Subcutaneous abdominal adipose tissue (tissue), 5 donors: Measurements from ENCODE around the gene RACGAP1.

Experiments used
- H3K27ac ChIP-seq: one replicate; pipeline ENCODE4 v1.7.0; 2013; ENCODE audit warnings: low read depth, mild to moderate bottlenecking, inconsistent platforms, low read length, moderate library complexity
- H3K27me3 ChIP-seq, 5 donors: one replicate each; pipeline ENCODE4 v1.7.0; 2013; ENCODE audit warnings: low read length in 5 of 5, inconsistent platforms in 1 of 5; ENCODE audit not compliant: control insufficient read depth in 5 of 5, insufficient read depth in 4 of 5
- H3K36me3 ChIP-seq, 5 donors: one replicate each; pipeline ENCODE4 v1.7.0; 2013; ENCODE audit warnings: low read length in 5 of 5; ENCODE audit not compliant: control insufficient read depth in 5 of 5, insufficient read depth in 5 of 5
- H3K4me1 ChIP-seq, 5 donors: one replicate each; pipeline ENCODE4 v1.7.0; 2013; ENCODE audit warnings: low read length in 5 of 5, mild to moderate bottlenecking in 3 of 5, moderate library complexity in 1 of 5; ENCODE audit not compliant: control insufficient read depth in 5 of 5, insufficient read depth in 5 of 5
- H3K4me3 ChIP-seq, 5 donors: one replicate each; pipeline ENCODE4 v1.7.0; 2013; ENCODE audit warnings: low read length in 5 of 5, low read depth in 1 of 5
- H3K9ac ChIP-seq, 5 donors: one replicate each; pipeline ENCODE4 v1.7.0; 2013; ENCODE audit warnings: low read length in 5 of 5, mild to moderate bottlenecking in 4 of 5, moderate library complexity in 3 of 5
- H3K9me3 ChIP-seq, 5 donors: one replicate each; pipeline ENCODE4 v1.7.0; 2013; ENCODE audit warnings: low read length in 5 of 5; ENCODE audit not compliant: control insufficient read depth in 5 of 5
- donor health status: healthy.
- donor health status: healthy.
- donor health status: healthy.
- donor health status: healthy.
- donor health status: healthy.

RACGAP1 gene

GRCh38 chr12:49982246-49983087 is 42.8 kb downstream of the RACGAP1 start:
- no peak overlapping the region for H3K4me3 ChIP-seq

DNA sequence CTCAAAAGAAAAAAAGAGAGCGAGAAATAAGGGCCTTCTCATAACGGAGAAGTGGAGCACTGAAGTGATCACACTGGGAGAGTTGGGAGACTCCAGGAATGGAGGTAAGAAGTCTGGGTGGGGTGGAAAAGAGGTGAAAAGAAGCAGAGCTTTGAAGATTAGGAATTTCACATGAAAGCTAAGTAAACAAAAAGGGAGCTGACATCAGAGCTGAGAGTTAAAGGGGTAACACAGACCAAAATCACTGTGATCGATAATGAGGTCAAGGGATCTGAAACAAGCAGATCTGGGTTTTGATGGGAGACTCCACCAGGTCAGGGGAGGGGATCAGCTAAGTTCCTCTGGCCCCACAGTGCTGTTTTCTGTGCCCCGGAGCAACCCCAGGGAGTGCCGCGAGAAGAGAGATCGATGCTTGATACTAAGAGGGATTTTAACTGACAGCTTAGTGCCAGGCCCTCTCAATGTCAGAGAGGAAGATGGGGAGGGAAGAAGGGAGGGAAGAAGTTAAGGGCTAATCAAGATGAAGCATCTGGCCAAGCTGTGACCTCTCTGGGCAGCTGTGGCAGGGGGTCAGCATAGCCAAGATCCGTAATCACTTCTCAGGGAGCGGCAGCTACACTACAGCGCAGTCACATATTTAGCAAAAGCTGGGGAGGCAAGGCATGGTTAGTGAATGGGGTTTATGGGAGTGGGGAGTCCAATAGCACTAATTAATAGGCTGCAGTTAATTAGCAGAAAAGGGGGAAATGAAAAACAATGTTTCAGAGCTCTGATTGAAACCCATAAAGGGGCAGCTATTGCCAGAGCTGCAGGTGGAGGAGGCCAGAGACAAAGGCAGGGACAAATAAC is 44.6 kb downstream of the RACGAP1 start:
- Histone ChIP-seq H3K4me3 (no peak overlapping the region), H3K27me3 (peaks cover 0 to 9% (median 3%) of the 10 kb centered on the region in 5 donors), H3K9me3 (no peaks in the 10 kb centered on the region), H3K27ac (no peak overlapping the region), H3K4me1 (peaks cover 0 to 9% (median 2%) of the 10 kb centered on the region in 5 donors), H3K36me3 (no peaks in the 10 kb centered on the region), H3K9ac (no peak overlapping the region)

More at GRCh38 chr12:49982246-49983087, 42.8 kb downstream of the RACGAP1 start:
- H3K9ac ChIP-seq = no peak overlapping the region
- peaks cover 0 to 9% (median 0%) of the 10 kb centered on the region in 5 donors for H3K27me3 ChIP-seq
- H3K9me3 ChIP-seq = no peaks in the 10 kb centered on the region
- H3K4me1 ChIP-seq = peaks cover 0 to 9% (median 2%) of the 10 kb centered on the region in 5 donors
- H3K27ac ChIP-seq = no peak overlapping the region
- no peaks in the 10 kb centered on the region for H3K36me3 ChIP-seq

DNA sequence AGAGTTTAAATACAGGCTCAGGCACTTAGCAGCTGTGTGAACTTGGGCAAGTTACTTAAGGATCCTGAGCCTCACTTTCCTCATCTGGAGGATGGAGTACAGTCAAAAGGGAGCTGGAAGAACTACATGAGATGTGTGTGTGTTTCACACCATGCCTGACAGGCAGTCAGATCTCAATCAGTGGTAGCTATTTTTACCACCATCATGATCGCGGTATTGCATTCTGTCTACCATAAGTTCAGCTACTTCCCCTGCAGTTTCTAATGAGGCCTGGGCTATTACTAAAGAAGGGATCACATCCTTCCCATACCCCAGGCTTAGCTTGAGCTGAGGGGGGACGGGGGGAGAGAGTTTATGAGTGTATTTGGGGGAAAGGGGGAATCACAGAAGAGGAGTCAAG is 45.5 kb downstream of the RACGAP1 start:
- Histone ChIP-seq H3K27ac (no peak overlapping the region), H3K4me3 (no peak overlapping the region), H3K36me3 (no peaks in the 10 kb centered on the region), H3K4me1 (peaks cover 2 to 13% (median 7%) of the 10 kb centered on the region in 5 donors), H3K9me3 (no peaks in the 10 kb centered on the region), H3K27me3 (peaks cover 0 to 9% (median 4%) of the 10 kb centered on the region in 5 donors), H3K9ac (no peak overlapping the region)

DNA sequence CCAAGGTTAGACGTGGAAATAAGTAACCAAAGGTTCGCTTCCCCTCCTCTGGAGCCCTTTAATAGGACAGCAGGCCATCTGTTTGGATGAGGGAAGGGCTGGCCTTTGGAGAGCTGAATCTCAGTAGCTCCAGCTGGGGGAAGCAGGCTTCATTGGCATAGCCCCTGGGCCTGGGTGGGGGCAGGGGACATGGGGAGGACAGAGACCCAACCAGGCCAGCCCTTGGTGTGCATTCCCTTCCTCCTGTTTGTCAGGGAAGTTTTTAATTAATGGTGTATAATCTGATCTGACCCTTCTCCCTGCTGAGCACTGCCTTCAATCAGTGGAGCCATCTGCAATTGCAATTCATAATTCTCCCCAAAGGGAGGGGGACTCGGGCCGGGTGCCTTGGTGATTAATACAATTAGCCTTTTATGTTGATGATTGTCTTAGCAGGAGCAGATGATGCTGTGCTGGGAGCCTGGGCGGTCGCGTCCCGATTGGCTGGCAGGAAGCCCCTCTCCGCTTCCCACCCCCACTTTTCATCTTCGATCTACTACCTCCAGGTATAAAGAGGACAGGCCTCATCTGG is 46.2 kb downstream of the RACGAP1 start:
- Histone ChIP-seq H3K27ac (no peak overlapping the region), H3K4me1 (peaks cover 2 to 18% (median 14%) of the 10 kb centered on the region in 5 donors), H3K9ac (no peak overlapping the region), H3K27me3 (peaks cover 0 to 9% (median 4%) of the 10 kb centered on the region in 5 donors), H3K36me3 (no peaks in the 10 kb centered on the region), H3K4me3 (no peak overlapping the region), H3K9me3 (no peaks in the 10 kb centered on the region)

DNA sequence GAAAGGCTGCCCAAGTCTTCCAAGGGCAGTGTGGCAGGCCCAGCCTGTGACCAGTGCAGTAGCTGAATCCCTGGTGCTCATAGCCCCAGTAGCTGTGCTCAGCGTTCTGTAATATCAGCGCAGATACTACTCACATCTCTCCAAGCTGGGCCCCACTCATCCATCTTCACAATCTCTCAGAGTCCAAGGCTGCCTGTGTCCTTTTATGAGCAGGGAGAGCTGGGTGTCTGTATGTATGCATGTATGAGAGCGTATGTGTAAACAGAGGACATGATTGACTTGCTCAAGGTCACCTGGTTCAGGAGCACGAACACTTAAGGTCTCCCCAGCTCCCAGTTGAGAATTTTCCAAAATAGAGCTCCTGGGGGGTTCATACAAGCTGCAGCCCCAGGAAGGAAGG is 47.2 kb downstream of the RACGAP1 start:
- Histone ChIP-seq H3K4me3 (no peak overlapping the region), H3K36me3 (no peaks in the 10 kb centered on the region), H3K9me3 (no peaks in the 10 kb centered on the region), H3K27ac (no peak overlapping the region), H3K9ac (peak overlapping the region in 1 of 5 donors; percentile 46), H3K4me1 (peaks cover 2 to 14% (median 12%) of the 10 kb centered on the region in 5 donors), H3K27me3 (peaks cover 0 to 7% (median 0%) of the 10 kb centered on the region in 5 donors)

DNA sequence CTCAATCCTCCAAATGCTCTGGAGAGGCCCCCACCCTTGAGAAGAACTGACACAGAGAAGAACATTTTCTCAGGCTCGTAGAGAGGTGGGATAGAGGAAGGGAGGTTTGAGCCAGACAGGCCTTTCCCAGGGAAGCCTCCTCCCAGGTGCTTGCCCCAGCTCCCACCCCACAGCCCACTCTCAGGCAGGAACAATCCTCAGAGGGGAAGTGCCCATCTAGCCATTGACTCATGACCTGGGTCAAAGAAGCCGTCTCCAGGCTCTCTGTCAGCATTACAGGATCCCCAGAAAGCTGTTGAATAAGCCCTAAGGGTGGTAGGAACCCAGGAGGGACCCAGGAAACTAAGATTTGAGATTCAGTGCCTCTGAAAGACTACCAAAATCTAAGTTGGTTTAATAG is 48.7 kb downstream of the RACGAP1 start:
- H3K9me3 ChIP-seq = no peaks in the 10 kb centered on the region
- H3K27me3 ChIP-seq = peaks cover 0 to 7% (median 0%) of the 10 kb centered on the region in 5 donors
- H3K36me3 ChIP-seq = no peaks in the 10 kb centered on the region
- H3K9ac ChIP-seq = no peak overlapping the region
- no peak overlapping the region for H3K27ac ChIP-seq
- no peak overlapping the region for H3K4me3 ChIP-seq
- H3K4me1 ChIP-seq = peaks cover 2 to 24% (median 12%) of the 10 kb centered on the region in 5 donors

DNA sequence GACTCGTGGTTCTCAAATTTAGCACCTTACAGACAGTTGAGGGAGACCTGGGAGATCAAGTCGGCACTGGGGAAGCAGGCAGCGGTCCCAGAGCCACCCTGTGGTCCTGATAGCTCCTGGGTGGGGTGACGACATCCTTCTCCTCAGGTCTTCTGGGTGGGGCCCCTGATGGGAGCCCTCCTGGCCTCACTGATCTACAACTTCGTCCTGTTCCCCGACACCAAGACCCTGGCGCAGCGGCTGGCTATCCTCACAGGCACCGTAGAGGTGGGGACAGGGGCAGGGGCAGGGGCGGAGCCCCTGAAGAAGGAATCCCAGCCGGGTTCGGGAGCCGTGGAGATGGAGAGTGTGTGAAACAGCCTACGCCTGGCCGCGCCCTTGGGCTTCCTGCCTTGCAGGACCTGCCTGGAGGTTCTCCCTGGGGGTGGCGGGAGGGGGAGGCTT is 50.0 kb downstream of the RACGAP1 start:
- Histone ChIP-seq H3K4me3 (no peak overlapping the region), H3K4me1 (peaks cover 2 to 27% (median 12%) of the 10 kb centered on the region in 5 donors), H3K27me3 (peaks cover 0 to 7% (median 0%) of the 10 kb centered on the region in 5 donors), H3K9me3 (no peaks in the 10 kb centered on the region), H3K36me3 (no peaks in the 10 kb centered on the region), H3K9ac (no peak overlapping the region), H3K27ac (no peak overlapping the region)

GRCh38 chr12:49974677-49975317 is 50.5 kb downstream of the RACGAP1 start:
- Histone ChIP-seq H3K27me3 (peaks cover 0 to 7% (median 5%) of the 10 kb centered on the region in 5 donors), H3K4me1 (peaks cover 2 to 27% (median 12%) of the 10 kb centered on the region in 5 donors), H3K9me3 (no peaks in the 10 kb centered on the region), H3K4me3 (no peak overlapping the region), H3K9ac (no peak overlapping the region), H3K36me3 (no peaks in the 10 kb centered on the region), H3K27ac (no peak overlapping the region)

- Histone ChIP-seq H3K27ac (no peak overlapping the region), H3K27me3 (peaks cover 0 to 10% (median 5%) of the 10 kb centered on the region in 5 donors), H3K9ac (no peak overlapping the region)
Measured at GRCh38 chr12:49974231-49974675, 51.0 kb downstream of the RACGAP1 start.

More at GRCh38 chr12:49974231-49974675, 51.0 kb downstream of the RACGAP1 start:
- Histone ChIP-seq H3K4me3 (no peak overlapping the region), H3K4me1 (peaks cover 2 to 27% (median 12%) of the 10 kb centered on the region in 5 donors), H3K36me3 (no peaks in the 10 kb centered on the region), H3K9me3 (no peaks in the 10 kb centered on the region)
